HL-60 (cell line): ENCODE results near the gene RNF222.

Source experiments
- CTCF ChIP-seq: IDR thresholded peaks from one replicate; pipeline ENCODE4 v1.5.1; 2011; ENCODE audit warnings: low read length, control low read depth, inconsistent platforms; ENCODE audit not compliant: insufficient read depth
- POLR2AphosphoS5 ChIP-seq: IDR thresholded peaks from 2 replicates; pipeline ENCODE4 v1.6.1; 2012; ENCODE audit warnings: low read depth
- REST ChIP-seq: IDR thresholded peaks from 2 replicates; pipeline ENCODE4 v1.6.1; 2012; ENCODE audit warnings: low read depth; ENCODE audit not compliant: insufficient replicate concordance

GRCh38 chr17:8397636-8398035, at the start of gene RNF222:
- TF ChIP-seq CTCF (no peak), POLR2AphosphoS5 (no peak), REST (no peak)
